Embryonic facial prominence (tissue), 1 donor: ENCODE data around the gene CAMKV.
A peak's percentile ranks its signal among the peaks of the same experiment; 100 is the strongest.

Experiments used
- DNase-seq: peaks from one replicate; pipeline ENCODE4 v3.0.0-alpha.2; 2016; ENCODE audit errors: extremely low spot score

CAMKV gene

GRCh38 chr3:49895791-49896190 is 26.1 kb upstream of the CAMKV start:
- no peak for DNase-seq

- DNase-seq = no peak
These were observed 19.6 kb upstream of the CAMKV start for GRCh38 chr3:49889296-49889695.

GRCh38 chr3:49886922-49887265 is 17.2 kb upstream of the CAMKV start:
- DNase-seq = no peak

- no peak for DNase-seq
These were observed 14.3 kb upstream of the CAMKV start for GRCh38 chr3:49883998-49884397.

GRCh38 chr3:49882166-49882565 is 12.5 kb upstream of the CAMKV start:
- peak; percentile 16 for DNase-seq

GRCh38 chr3:49880581-49881315 is 11.0 kb upstream of the CAMKV start:
- no peak for DNase-seq

GRCh38 chr3:49879721-49880120 is 10.0 kb upstream of the CAMKV start:
- DNase-seq = no peak

- DNase-seq = no peak
These were observed 9.0 kb upstream of the CAMKV start for GRCh38 chr3:49878686-49879085.

GRCh38 chr3:49877716-49878115 is 8.0 kb upstream of the CAMKV start:
- DNase-seq = no peak

GRCh38 chr3:49876567-49876966 is 6.9 kb upstream of the CAMKV start:
- DNase-seq = no peak

- no peak for DNase-seq
These were observed 3.9 kb upstream of the CAMKV start for GRCh38 chr3:49873623-49874022.

- DNase-seq = no peak
These were observed 3.1 kb upstream of the CAMKV start for GRCh38 chr3:49872801-49873281.

GRCh38 chr3:49871531-49872153 is 1.9 kb upstream of the CAMKV start:
- DNase-seq = no peak

- no peak for DNase-seq
These were observed 742 bp downstream of the CAMKV start for GRCh38 chr3:49868862-49869466.

- no peak for DNase-seq
These were observed 1.8 kb downstream of the CAMKV start for GRCh38 chr3:49867871-49868321.

- no peak for DNase-seq
These were observed 2.3 kb downstream of the CAMKV start for GRCh38 chr3:49867400-49867799.

- no peak for DNase-seq
These were observed 4.4 kb downstream of the CAMKV start for GRCh38 chr3:49865198-49865784.

- DNase-seq = no peak
These were observed 5.2 kb downstream of the CAMKV start for GRCh38 chr3:49864505-49864904.

- DNase-seq = no peak
These were observed 10.0 kb downstream of the CAMKV start for GRCh38 chr3:49859576-49860305.

- peak; percentile 83 for DNase-seq
These were observed 13.3 kb downstream of the CAMKV start, which contains the start of gene TRAIP for GRCh38 chr3:49856181-49857005. Gene TRAIP, minus strand, starts transcription at chr3:49856564. Its CDS starts 111 bp downstream, at chr3:49856453.

- no peak for DNase-seq
These were observed 14.0 kb downstream of the CAMKV start for GRCh38 chr3:49855662-49856061.
